GM21737 (cell line): Measurements from ENCODE around the gene ISL1.

ENCODE experiments used
- ATAC-seq: cut with Tn5 transposase; IDR thresholded peaks from one replicate; pipeline ENCODE4 v1.9.1; 2021; ENCODE audit warnings: mild to moderate bottlenecking, moderate library complexity; ENCODE audit not compliant: unreplicated experiment

ISL1 gene

GRCh38 chr5:51386916-51387883, 4.0 kb downstream of the ISL1 start:
- ATAC-seq: no peak

GRCh38 chr5:51387884-51388275, 4.6 kb downstream of the ISL1 start:
- ATAC-seq: no peak

GRCh38 chr5:51388488-51389287, 5.4 kb downstream of the ISL1 start:
- ATAC-seq: no peak

GRCh38 chr5:51389288-51389576, 6.0 kb downstream of the ISL1 start:
- no peak for ATAC-seq

- no peak for ATAC-seq
Measured at GRCh38 chr5:51389577-51390463, 6.6 kb downstream of the ISL1 start.

GRCh38 chr5:51391175-51391574, 7.9 kb downstream of the ISL1 start:
- no peak for ATAC-seq

GRCh38 chr5:51392689-51393199, 9.5 kb downstream of the ISL1 start:
- ATAC-seq: no peak

- no peak for ATAC-seq
Measured at GRCh38 chr5:51394609-51395008, 11.4 kb downstream of the ISL1 start.

GRCh38 chr5:51395245-51395644, 12.0 kb downstream of the ISL1 start:
- no peak for ATAC-seq

- no peak for ATAC-seq
Measured at GRCh38 chr5:51395666-51396356, 12.6 kb downstream of the ISL1 start.

GRCh38 chr5:51396797-51397196, 13.5 kb downstream of the ISL1 start:
- ATAC-seq: no peak

GRCh38 chr5:51397996-51398395, 14.7 kb downstream of the ISL1 start:
- ATAC-seq: no peak

GRCh38 chr5:51398875-51399642, 15.8 kb downstream of the ISL1 start:
- no peak for ATAC-seq

GRCh38 chr5:51399643-51400006, 16.4 kb downstream of the ISL1 start:
- no peak for ATAC-seq

- no peak for ATAC-seq
Measured at GRCh38 chr5:51404255-51404654, 21.0 kb downstream of the ISL1 start.

GRCh38 chr5:51411921-51412325, 28.7 kb downstream of the ISL1 start:
- ATAC-seq: no peak

GRCh38 chr5:51414516-51414915, 31.3 kb downstream of the ISL1 start:
- no peak for ATAC-seq

- ATAC-seq: no peak
Measured at GRCh38 chr5:51416149-51416548, 32.9 kb downstream of the ISL1 start.

GRCh38 chr5:51433052-51433710, 49.9 kb downstream of the ISL1 start:
- ATAC-seq: no peak
